Cardiac fibroblast (primary cell): ENCODE results near the gene SEMA4B.
A peak's percentile ranks its signal among the peaks of the same experiment; 100 is the strongest.

Experiments
- DNase-seq, 2 donors: peaks; one replicate each; pipeline versions ENCODE4 v3.0.0 to v3.0.0-alpha.2; 2010; ENCODE audit warnings: low read depth in 2 of 2
- H3K4me3 ChIP-seq, 2 donors: replicated peaks in 1 of 2; 1 replicate in 1 of 2; 2 replicates in 1 of 2; pipeline ENCODE4 v1.5.1; 2011; ENCODE audit warnings: low read depth in 2 of 2, low read length in 2 of 2, mild to moderate bottlenecking in 2 of 2, moderate library complexity in 1 of 2
- TF ChIP-seq, protein P1 (sequence below): IDR thresholded peaks from one replicate; pipeline ENCODE4 v1.5.1; 2011; ENCODE audit warnings: low read depth, mild to moderate bottlenecking, low read length, inconsistent platforms

Gene SEMA4B

GRCh38 chr15:90261811-90262210 lies 60.7 kb downstream of the SEMA4B start:
- H3K4me3 ChIP-seq, result no peak overlapping the region
- TF ChIP-seq, protein P1, sequence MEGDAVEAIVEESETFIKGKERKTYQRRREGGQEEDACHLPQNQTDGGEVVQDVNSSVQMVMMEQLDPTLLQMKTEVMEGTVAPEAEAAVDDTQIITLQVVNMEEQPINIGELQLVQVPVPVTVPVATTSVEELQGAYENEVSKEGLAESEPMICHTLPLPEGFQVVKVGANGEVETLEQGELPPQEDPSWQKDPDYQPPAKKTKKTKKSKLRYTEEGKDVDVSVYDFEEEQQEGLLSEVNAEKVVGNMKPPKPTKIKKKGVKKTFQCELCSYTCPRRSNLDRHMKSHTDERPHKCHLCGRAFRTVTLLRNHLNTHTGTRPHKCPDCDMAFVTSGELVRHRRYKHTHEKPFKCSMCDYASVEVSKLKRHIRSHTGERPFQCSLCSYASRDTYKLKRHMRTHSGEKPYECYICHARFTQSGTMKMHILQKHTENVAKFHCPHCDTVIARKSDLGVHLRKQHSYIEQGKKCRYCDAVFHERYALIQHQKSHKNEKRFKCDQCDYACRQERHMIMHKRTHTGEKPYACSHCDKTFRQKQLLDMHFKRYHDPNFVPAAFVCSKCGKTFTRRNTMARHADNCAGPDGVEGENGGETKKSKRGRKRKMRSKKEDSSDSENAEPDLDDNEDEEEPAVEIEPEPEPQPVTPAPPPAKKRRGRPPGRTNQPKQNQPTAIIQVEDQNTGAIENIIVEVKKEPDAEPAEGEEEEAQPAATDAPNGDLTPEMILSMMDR, result no peak
- peak; percentile 59 to 72 for DNase-seq

DNA sequence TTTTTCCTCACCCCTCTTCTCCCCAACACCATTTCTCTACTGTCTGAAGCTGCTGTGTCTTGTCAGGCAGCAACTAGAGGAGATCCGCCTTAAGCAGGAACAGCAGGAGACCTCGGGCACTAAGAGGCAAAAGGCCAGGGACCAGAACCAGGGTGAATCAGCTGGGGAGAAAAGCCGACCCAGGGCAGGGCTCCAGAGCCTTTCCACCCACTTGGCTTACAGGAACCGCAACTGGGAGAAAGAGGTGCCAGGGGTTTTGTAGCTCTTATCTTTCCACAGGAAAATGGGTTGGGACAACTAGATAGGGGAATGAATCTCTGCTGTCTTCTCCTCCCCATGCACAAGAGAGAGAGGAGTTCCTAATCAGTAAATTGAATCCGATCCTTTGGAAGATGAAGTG lies 61.3 kb downstream of the SEMA4B start:
- H3K4me3 ChIP-seq, result no peak overlapping the region
- DNase-seq, result no peak
- TF ChIP-seq, protein P1, result no peak

DNA sequence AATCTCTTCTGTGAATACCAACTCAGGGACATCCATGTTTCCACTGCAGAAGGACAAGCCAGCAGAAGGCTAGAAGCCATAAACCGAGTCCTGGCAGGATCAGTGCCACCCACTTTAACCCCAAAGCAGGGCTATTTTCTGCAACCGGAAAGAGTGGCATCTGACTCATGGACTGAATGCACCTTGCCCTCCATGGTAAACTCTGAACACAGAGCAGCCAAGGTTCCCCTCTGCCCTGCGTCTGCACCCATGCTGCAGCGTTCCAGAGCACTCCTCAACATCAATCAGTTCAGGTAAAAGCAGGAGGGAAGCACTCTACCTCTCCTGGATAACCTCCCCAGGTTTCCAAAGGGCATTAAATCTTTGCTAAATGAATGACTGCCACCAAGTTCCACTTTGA lies 63.5 kb downstream of the SEMA4B start:
- TF ChIP-seq, protein P1, result no peak
- no peak for DNase-seq
- H3K4me3 ChIP-seq, result peak overlapping the region; percentile 74 to 86

- TF ChIP-seq, protein P1, result no peak
- peak within 1 kb of the TSS; percentile 74 to 86 for H3K4me3 ChIP-seq
- DNase-seq, result peak; percentile 90 to 93
These were observed 64.3 kb downstream of the SEMA4B start, which contains the start of gene NGRN for GRCh38 chr15:90265271-90266060. Gene NGRN, plus strand, starts transcription at chr15:90265672. Its CDS starts 41 bp downstream, at chr15:90265713.

DNA sequence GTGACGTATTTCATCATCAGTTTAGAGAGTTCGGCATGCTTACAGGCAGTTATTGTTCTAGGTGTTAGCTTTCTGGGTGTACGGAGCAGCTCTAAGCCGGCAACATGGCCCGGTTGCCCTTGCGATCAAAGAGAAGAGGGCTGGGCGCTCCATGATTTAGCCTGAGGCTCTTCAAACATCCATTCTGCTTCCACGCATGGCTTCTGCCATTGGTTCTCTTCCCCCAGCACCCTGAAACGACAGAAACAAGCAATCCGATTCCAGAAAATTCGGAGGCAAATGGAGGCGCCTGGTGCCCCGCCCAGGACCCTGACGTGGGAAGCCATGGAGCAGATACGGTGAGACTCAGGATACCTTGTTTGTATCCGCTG lies 64.9 kb downstream of the SEMA4B start:
- TF ChIP-seq, protein P1, result no peak
- DNase-seq, result peak; percentile 27 to 38
- H3K4me3 ChIP-seq, result peak overlapping the region; percentile 74 to 86

DNA sequence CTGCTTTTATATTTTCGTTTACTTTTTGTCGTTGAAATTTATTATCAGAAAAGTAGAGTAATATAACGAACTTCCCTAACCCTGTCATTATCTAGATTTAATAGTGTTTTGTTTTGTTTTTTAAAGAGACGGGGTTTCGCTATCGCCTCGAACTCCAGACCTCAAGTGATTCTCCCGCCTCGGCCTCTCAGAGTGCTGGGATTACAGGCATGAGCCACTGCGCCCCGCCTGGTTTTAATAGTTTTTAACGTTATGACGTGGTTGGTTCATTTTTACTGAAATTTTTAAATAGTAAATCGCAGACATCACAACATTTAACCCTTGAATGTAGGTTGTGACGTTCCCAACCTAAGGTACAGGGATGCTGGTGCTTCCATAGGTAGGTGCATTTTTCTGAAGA lies 65.4 kb downstream of the SEMA4B start:
- TF ChIP-seq, protein P1, result no peak
- peak overlapping the region; percentile 74 to 86 for H3K4me3 ChIP-seq
- DNase-seq, result peak; percentile 24 to 56
